ENCODE data around the gene ATP5F1E. TPM values are rescaled to one million over a fixed set of nuclear protein-coding genes. Genes with fewer than 3 reads are reported as not detected.
A peak's percentile ranks its signal among the peaks of the same experiment; 100 is the strongest.

ATP5F1E gene
- total and polyA plus RNA-seq, 4 donors = 18.4 to 88.8 (median 64.1) TPM

DNA sequence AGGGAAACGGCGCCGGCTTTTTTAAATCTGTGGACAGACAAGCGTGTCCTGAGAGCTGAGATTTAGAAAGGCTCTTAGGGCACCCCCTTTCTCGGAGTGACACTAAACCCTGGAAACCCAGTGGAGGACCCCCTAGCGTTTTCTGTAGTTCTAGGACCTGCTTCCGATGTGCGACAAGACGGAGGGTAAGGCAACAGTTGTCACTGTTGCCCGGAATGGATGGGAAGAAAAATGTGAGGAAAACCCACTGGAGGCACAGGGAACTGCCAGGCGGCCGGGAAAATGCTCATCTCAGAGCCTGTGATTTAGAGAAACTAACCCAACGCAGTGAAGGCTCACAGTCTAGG, 551 bp upstream of the ATP5F1E start:
- ATAC-seq (ENCODE audit: insufficient read depth, low FRiP score) (no peak), DNase-seq (no peak)
- Histone ChIP-seq H3K9me3 (ENCODE audit: control insufficient read depth in 4 of 4, insufficient read depth in 3 of 4, low read length in 3 of 4) (no peaks in the 10 kb centered on the region), H3K4me3 (peak overlapping the region; percentile 52), H3K36me3 (ENCODE audit: control insufficient read depth in 4 of 4, insufficient read depth in 4 of 4, low read length in 4 of 4) (peaks cover 14 to 25% (median 24%) of the 10 kb centered on the region in 4 donors), H3K27ac (ENCODE audit: low read depth in 1 of 2, low read length in 1 of 2) (peak overlapping the region; percentile 89 to 97), H3K27me3 (ENCODE audit: control insufficient read depth in 3 of 3, insufficient read depth in 3 of 3, low read length in 2 of 3) (no peaks in the 10 kb centered on the region), H3K9ac (ENCODE audit: insufficient read depth in 1 of 2, low read length in 2 of 2) (peak overlapping the region in 1 of 2 donors; percentile 61), H3K4me1 (ENCODE audit: control insufficient read depth in 5 of 5, insufficient read depth in 5 of 5, low read length in 5 of 5) (peaks cover 0 to 27% (median 13%) of the 10 kb centered on the region in 5 donors)
- TF ChIP-seq, protein P1, sequence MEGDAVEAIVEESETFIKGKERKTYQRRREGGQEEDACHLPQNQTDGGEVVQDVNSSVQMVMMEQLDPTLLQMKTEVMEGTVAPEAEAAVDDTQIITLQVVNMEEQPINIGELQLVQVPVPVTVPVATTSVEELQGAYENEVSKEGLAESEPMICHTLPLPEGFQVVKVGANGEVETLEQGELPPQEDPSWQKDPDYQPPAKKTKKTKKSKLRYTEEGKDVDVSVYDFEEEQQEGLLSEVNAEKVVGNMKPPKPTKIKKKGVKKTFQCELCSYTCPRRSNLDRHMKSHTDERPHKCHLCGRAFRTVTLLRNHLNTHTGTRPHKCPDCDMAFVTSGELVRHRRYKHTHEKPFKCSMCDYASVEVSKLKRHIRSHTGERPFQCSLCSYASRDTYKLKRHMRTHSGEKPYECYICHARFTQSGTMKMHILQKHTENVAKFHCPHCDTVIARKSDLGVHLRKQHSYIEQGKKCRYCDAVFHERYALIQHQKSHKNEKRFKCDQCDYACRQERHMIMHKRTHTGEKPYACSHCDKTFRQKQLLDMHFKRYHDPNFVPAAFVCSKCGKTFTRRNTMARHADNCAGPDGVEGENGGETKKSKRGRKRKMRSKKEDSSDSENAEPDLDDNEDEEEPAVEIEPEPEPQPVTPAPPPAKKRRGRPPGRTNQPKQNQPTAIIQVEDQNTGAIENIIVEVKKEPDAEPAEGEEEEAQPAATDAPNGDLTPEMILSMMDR (IDR thresholded peaks at IDR 0.05; ENCODE audit: control extremely low read depth, extremely low read depth) = no peak
- 3% methylated on average over 13 of the region's 13 CpGs for WGBS, 2 donors

DNA sequence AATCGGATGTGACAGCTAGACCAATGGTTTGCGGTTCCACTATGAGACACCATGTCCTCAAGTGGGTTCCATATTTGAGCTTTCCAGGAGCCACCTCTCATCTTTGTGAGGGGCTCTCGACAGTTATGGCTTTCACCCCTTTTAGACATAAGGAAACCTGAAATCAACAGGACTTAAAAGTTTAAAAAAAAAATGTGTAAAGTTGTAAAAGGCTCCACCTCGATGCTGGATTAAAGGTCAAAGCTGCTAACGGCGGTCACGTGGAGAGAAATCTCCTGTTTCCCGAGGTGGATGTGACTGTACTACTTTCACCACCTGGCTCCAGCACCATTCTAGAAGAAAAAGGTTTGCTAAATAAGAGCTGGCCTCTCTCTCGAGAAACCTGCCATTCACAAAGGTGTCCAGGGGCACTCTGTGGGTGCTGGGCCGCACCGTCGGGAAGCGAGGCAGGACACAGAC, 542 bp downstream of the ATP5F1E start:
- Histone ChIP-seq H3K4me1 (ENCODE audit: control insufficient read depth in 5 of 5, insufficient read depth in 5 of 5, low read length in 5 of 5) (peaks cover 0 to 27% (median 13%) of the 10 kb centered on the region in 5 donors), H3K27ac (ENCODE audit: low read depth in 1 of 2, low read length in 1 of 2) (peak overlapping the region; percentile 97 to 98), H3K9me3 (ENCODE audit: control insufficient read depth in 4 of 4, insufficient read depth in 3 of 4, low read length in 3 of 4) (no peaks in the 10 kb centered on the region), H3K36me3 (ENCODE audit: control insufficient read depth in 4 of 4, insufficient read depth in 4 of 4, low read length in 4 of 4) (peaks cover 14 to 25% (median 23%) of the 10 kb centered on the region in 4 donors), H3K27me3 (ENCODE audit: control insufficient read depth in 3 of 3, insufficient read depth in 3 of 3, low read length in 2 of 3) (no peaks in the 10 kb centered on the region), H3K4me3 (peak overlapping the region; percentile 93), H3K9ac (ENCODE audit: insufficient read depth in 1 of 2, low read length in 2 of 2) (peak overlapping the region in 1 of 2 donors; percentile 78)
- ATAC-seq (ENCODE audit: insufficient read depth, low FRiP score) (no peak), DNase-seq (no peak)
- TF ChIP-seq, protein P1 (IDR thresholded peaks at IDR 0.05; ENCODE audit: control extremely low read depth, extremely low read depth) = no peak
- 14 to 19% methylated on average over 13 of the region's 13 CpGs for whole genome bisulfite sequencing, 2 donors

DNA sequence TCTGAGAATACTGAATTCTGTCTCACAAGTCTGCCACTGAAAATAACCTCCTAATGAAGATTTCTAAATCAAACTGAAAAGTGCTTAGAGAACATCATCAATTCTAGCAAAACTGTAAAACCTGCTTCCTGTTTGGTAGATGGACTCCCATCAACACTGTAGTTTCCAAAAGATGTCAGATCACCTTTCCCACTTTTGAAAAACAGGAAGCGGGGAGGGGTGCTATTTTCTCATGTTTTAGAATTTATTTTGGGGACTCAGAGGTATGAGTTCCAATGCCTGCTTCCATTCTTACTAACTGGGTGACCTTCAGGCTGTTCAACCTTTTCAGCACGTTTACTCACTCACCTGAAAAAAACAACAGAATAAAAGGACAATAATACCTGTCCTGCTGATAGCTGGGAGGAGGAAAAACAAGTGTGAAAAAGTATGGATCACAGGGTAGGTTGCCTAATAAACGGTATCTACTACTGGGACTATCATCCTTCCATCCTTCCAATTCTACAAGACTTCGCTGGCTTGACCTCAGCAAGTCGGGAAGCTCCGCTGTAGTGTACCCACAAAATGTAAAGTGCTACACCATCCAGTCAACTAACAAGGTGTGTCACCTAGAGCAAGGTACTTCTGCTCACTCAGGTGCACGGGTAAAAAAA, 1.1 kb downstream of the ATP5F1E start:
- H3K9me3 ChIP-seq (ENCODE audit: control insufficient read depth in 4 of 4, insufficient read depth in 3 of 4, low read length in 3 of 4) = no peaks in the 10 kb centered on the region
- TF ChIP-seq, protein P1 (IDR thresholded peaks at IDR 0.05; ENCODE audit: control extremely low read depth, extremely low read depth) = no peak
- H3K4me3 ChIP-seq = peak overlapping the region; percentile 93
- no peak overlapping the region for H3K27ac ChIP-seq (ENCODE audit: low read depth in 1 of 2, low read length in 1 of 2)
- H3K4me1 ChIP-seq (ENCODE audit: control insufficient read depth in 5 of 5, insufficient read depth in 5 of 5, low read length in 5 of 5) = peaks cover 0 to 27% (median 13%) of the 10 kb centered on the region in 5 donors
- H3K36me3 ChIP-seq (ENCODE audit: control insufficient read depth in 4 of 4, insufficient read depth in 4 of 4, low read length in 4 of 4) = peaks cover 11 to 21% (median 19%) of the 10 kb centered on the region in 4 donors
- H3K9ac ChIP-seq (ENCODE audit: insufficient read depth in 1 of 2, low read length in 2 of 2) = peak overlapping the region in 1 of 2 donors; percentile 64
- 63 to 77% methylated on average over 7 of the region's 7 CpGs for WGBS, 2 donors
- no peak for ATAC-seq (ENCODE audit: insufficient read depth, low FRiP score)
- no peaks in the 10 kb centered on the region for H3K27me3 ChIP-seq (ENCODE audit: control insufficient read depth in 3 of 3, insufficient read depth in 3 of 3, low read length in 2 of 3)
- no peak for DNase-seq

Data from lung (tissue), 12 donors.